ENCODE results near the gene CCDC92B.
"Not testable (repeated sequence)": the region's sequence is repeated elsewhere in the genome, so short reads cannot be mapped to it uniquely, and the experiment has no call there.

CCDC92B gene

GRCh38 chr17:2705888-2706795 lies 43.3 kb downstream of the CCDC92B start:
- H3K9me3 Mint-ChIP-seq: no peaks in the 10 kb centered on the region
- peaks cover 18% of the 10 kb centered on the region for H3K4me1 Mint-ChIP-seq (ENCODE audit: low read depth)
- no peaks in the 10 kb centered on the region for H3K27me3 Mint-ChIP-seq (ENCODE audit: low read depth)
- no peaks in the 10 kb centered on the region for H3K36me3 Mint-ChIP-seq (ENCODE audit: low read depth)
- H3K4me3 Mint-ChIP-seq: no peak overlapping the region
- no peak overlapping the region for H3K27ac Mint-ChIP-seq

DNA sequence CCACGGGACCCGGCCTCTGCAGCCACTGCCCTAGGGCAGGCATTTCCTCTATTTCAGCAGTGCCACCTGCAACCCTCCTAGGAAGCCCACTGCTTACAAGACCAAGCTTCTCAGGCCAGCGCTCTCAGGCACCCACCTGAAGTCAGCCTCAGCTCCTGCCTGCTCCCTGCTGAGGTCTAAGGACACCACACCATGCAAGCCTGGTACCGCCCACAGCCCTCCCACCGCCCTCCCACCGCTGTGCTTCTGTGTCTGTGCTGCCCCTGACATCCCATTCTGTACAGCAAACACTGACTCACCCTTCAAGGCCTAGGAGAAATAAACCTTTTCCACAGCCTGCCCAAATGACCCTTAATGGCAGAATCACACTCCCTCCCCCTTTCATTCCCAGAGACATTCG lies 44.2 kb downstream of the CCDC92B start:
- Mint-ChIP-seq H3K36me3 (ENCODE audit: low read depth) (no peaks in the 10 kb centered on the region), H3K9me3 (no peaks in the 10 kb centered on the region), H3K27me3 (ENCODE audit: low read depth) (no peaks in the 10 kb centered on the region), H3K27ac (no peak overlapping the region), H3K4me1 (ENCODE audit: low read depth) (peaks cover 14% of the 10 kb centered on the region), H3K4me3 (no peak overlapping the region)

DNA sequence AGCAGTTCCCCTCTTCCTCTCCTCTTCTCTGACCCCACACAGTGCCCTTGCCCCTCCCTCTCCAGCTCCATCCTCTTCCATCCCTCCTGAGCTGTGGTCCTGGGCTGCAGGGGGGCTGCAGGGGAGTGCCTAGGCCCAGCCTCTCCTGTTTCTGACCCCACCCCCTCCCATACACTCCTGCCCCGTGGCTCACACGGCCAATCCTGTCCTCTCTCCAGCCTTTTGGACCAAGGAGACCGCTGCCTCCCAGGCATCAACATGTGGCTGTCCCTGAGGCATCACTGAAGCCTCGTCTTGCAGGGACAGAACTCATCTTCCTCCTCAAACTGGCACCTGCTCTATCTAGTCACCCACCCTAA lies 44.6 kb downstream of the CCDC92B start:
- no peak overlapping the region for H3K4me3 Mint-ChIP-seq
- H3K27ac Mint-ChIP-seq: peak overlapping the region; percentile 36
- no peaks in the 10 kb centered on the region for H3K27me3 Mint-ChIP-seq (ENCODE audit: low read depth)
- no peaks in the 10 kb centered on the region for H3K36me3 Mint-ChIP-seq (ENCODE audit: low read depth)
- H3K4me1 Mint-ChIP-seq (ENCODE audit: low read depth): peaks cover 10% of the 10 kb centered on the region
- H3K9me3 Mint-ChIP-seq: no peaks in the 10 kb centered on the region

GRCh38 chr17:2704031-2704889 lies 45.2 kb downstream of the CCDC92B start:
- Mint-ChIP-seq H3K27ac (peak overlapping the region; percentile 36), H3K36me3 (ENCODE audit: low read depth) (no peaks in the 10 kb centered on the region)

GRCh38 chr17:2703606-2704005 lies 45.8 kb downstream of the CCDC92B start:
- H3K9me3 Mint-ChIP-seq: no peaks in the 10 kb centered on the region
- no peaks in the 10 kb centered on the region for H3K27me3 Mint-ChIP-seq (ENCODE audit: low read depth)
- no peak overlapping the region for H3K27ac Mint-ChIP-seq
- no peaks in the 10 kb centered on the region for H3K36me3 Mint-ChIP-seq (ENCODE audit: low read depth)
- H3K4me1 Mint-ChIP-seq (ENCODE audit: low read depth): no peaks in the 10 kb centered on the region
- no peak overlapping the region for H3K4me3 Mint-ChIP-seq

More at GRCh38 chr17:2704031-2704889, 45.2 kb downstream of the CCDC92B start:
- H3K9me3 Mint-ChIP-seq: no peaks in the 10 kb centered on the region
- H3K4me1 Mint-ChIP-seq (ENCODE audit: low read depth): peaks cover 4% of the 10 kb centered on the region
- H3K4me3 Mint-ChIP-seq: no peak overlapping the region
- H3K27me3 Mint-ChIP-seq (ENCODE audit: low read depth): no peaks in the 10 kb centered on the region

DNA sequence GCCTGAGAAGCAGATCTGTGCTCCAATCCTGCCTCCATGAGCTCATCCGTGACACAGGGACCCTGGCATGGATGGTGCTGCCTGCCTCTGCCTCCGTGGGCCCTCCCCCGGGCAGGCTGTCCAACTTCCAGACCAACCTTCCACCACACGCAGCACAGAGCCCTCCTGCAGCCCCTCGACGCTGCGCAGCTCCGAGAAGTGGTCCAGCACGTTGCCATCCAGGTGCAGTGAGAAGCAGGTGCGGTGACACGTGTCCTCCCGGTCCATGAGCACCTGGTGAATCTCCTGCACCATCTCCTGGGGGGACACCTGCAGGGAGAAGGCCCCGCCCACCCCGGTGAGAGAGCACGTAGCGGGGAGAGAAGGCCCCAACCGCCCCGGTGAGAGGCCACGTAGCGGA lies 46.3 kb downstream of the CCDC92B start:
- no peak overlapping the region for H3K4me3 Mint-ChIP-seq
- no peaks in the 10 kb centered on the region for H3K9me3 Mint-ChIP-seq
- no peaks in the 10 kb centered on the region for H3K27me3 Mint-ChIP-seq (ENCODE audit: low read depth)
- no peaks in the 10 kb centered on the region for H3K4me1 Mint-ChIP-seq (ENCODE audit: low read depth)
- H3K27ac Mint-ChIP-seq: no peak overlapping the region
- no peaks in the 10 kb centered on the region for H3K36me3 Mint-ChIP-seq (ENCODE audit: low read depth)

DNA sequence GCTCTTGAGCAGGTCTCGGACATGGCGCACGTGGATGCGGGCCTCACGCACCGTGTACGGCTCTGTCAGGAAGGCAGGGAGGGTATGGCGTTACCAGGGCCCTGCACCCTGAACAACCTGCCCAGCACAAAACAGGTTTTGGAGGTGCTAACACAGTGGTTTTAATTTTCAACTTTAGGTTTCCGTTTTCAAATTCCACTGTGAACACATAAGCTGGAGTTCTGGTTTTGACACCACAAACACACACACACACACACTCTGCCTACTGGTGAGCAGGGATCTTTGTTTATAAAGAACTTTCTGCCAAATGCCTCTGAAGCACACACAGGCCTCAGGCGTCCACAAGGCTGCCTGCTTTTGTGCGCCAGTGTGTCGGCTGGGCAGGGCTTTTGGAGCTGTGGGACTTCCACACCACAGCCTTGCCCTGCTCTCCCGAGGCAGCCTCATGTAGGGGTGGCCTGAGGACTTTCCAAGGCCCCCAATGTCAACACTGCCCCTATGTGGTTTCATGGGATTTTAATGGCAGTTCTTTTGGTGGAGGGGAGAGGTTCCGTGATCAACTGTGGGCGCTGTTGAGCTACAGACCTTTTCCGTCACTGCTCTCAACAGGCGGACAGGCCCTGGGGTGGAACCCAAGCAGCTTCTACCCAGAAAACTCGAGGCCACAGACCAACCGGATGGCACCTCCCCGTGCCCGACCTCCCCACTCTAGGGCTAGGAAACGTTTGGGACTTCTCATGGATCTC lies 47.3 kb downstream of the CCDC92B start:
- Mint-ChIP-seq H3K9me3 (no peaks in the 10 kb centered on the region), H3K4me1 (ENCODE audit: low read depth) (no peaks in the 10 kb centered on the region), H3K4me3 (no peak overlapping the region), H3K27ac (no peak overlapping the region), H3K36me3 (ENCODE audit: low read depth) (no peaks in the 10 kb centered on the region), H3K27me3 (ENCODE audit: low read depth) (no peaks in the 10 kb centered on the region)

DNA sequence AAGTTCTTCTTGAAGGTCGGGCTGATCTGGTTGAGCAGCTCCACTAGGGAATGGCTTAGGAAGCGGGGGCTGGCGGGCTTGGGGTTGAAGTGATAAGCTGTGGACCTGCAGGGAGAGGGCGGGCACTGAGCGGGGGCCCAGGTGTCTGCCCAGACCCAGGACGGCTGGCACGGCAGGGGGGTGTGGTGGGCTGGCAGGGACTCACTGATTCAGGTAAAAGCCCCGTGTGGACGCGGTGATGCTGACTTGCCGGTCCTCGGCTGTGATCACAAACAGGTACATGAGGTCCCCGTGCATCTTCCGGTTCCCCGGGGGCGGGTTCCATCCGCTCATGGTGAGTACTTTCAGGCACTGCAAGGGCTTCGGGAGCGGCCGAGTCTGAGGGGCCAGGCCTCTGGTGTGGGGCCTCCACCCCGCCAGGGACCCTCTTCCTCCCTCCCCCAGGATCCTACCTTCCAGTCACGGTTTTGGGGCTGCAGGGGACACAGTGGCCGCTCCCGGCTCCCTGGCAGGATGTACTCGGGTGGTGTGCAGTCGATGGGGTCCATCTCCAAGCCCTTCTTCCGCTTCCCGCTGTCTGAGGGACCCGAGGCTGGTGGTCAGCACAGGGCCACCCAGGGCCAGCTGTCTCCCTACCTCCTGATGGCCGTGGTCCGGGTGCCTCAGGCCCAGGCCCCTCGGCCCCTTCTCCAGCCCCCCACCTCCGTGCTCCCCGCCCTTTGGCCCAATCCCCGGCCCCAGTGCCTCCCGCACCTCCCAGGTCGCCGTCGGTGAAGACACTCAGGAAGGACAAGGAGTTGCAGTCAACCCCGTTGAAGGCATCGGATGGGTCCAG lies 48.1 kb downstream of the CCDC92B start:
- Mint-ChIP-seq H3K27me3 (ENCODE audit: low read depth) (no peaks in the 10 kb centered on the region), H3K36me3 (ENCODE audit: low read depth) (no peaks in the 10 kb centered on the region), H3K9me3 (no peaks in the 10 kb centered on the region), H3K4me1 (ENCODE audit: low read depth) (no peaks in the 10 kb centered on the region), H3K27ac (no peak overlapping the region), H3K4me3 (no peak overlapping the region)

DNA sequence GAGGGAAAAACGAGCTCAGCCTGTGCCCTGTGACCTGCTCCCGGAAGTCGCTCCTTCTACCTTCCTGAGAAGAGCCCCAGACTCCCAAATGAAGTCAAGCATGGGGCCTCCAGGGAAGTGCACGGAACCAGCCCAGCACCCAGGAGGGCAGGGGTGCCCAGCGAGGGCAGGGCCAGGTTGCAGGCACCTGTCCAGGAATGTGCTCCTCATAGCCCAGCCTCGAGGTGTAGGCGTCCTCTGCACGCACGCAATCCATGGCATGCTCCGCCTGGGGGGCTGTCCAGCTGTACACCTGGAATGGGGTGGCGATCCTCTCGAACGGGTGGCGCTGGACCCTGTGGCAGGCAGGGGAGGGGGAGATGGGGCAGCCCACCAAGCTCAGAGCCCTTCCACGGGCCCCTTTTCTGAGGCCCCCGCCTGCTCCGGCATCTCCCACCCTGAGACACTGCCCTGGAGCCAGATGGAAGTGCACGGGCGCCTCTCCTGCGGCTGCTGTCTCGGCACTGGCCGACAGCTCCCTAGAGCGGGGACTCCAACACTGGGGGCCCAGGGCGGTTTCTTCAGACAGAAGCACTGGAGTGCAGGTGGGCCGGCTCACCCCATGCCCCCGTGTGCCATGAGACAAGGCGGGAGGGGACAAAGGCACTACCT lies 48.8 kb downstream of the CCDC92B start:
- no peaks in the 10 kb centered on the region for H3K36me3 Mint-ChIP-seq (ENCODE audit: low read depth)

DNA sequence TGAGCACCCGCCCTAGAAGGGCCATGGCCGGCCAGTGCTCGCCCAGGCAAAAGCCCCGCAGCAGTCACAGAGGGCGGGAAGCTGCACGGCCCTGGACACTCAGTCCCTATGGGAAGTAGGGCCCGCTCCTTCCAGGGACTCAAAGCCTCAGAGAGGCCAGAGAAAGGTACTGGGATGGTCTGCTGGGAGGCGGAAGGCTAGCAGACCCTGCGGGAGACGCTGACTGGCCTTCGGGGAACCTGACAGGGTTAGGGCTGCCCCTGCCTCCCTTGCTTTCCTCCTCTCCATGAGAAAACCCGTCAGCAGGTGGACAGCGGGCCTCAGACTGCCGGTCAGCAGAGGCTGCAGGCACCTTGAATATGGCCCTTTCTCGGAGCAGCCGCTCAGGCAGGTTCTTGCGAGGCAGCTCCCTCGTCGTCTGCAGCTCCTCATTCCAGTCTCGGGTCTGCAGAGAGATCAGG lies 49.4 kb downstream of the CCDC92B start:
- H3K9me3 Mint-ChIP-seq: no peaks in the 10 kb centered on the region
- no peak overlapping the region for H3K27ac Mint-ChIP-seq
- no peaks in the 10 kb centered on the region for H3K4me1 Mint-ChIP-seq (ENCODE audit: low read depth)
- H3K4me3 Mint-ChIP-seq: no peak overlapping the region
- no peaks in the 10 kb centered on the region for H3K27me3 Mint-ChIP-seq (ENCODE audit: low read depth)
- no peaks in the 10 kb centered on the region for H3K36me3 Mint-ChIP-seq (ENCODE audit: low read depth)

More for the DNA sequence above, 48.8 kb downstream of the CCDC92B start:
- Mint-ChIP-seq H3K27me3 (ENCODE audit: low read depth) (no peaks in the 10 kb centered on the region), H3K4me1 (ENCODE audit: low read depth) (no peaks in the 10 kb centered on the region), H3K27ac (no peak overlapping the region), H3K4me3 (no peak overlapping the region), H3K9me3 (no peaks in the 10 kb centered on the region)

- H3K27ac Mint-ChIP-seq; H3K9me3 Mint-ChIP-seq; H3K4me1 Mint-ChIP-seq (ENCODE audit: low read depth); H3K36me3 Mint-ChIP-seq (ENCODE audit: low read depth); H3K27me3 Mint-ChIP-seq (ENCODE audit: low read depth); H3K4me3 Mint-ChIP-seq: not testable (repeated sequence)
Observed at GRCh38 chr17:2699216-2699805, 50.1 kb downstream of the CCDC92B start.

GRCh38 chr17:2697611-2698162 lies 51.8 kb downstream of the CCDC92B start:
- H3K4me1 Mint-ChIP-seq (ENCODE audit: low read depth): no peaks in the 10 kb centered on the region
- H3K4me3 Mint-ChIP-seq: no peak overlapping the region
- H3K27ac Mint-ChIP-seq: no peak overlapping the region
- H3K9me3 Mint-ChIP-seq: no peaks in the 10 kb centered on the region
- H3K27me3 Mint-ChIP-seq (ENCODE audit: low read depth): no peaks in the 10 kb centered on the region
- H3K36me3 Mint-ChIP-seq (ENCODE audit: low read depth): no peaks in the 10 kb centered on the region

Data from T-helper 1 cell treated with Interleukin-12 subunit alpha and Interleukin-12 subunit beta and Interleukin-4 antibody, amounts not matched to agents 30 μg/mL and 1 μg/mL, for 36 hours (primary cell).